HS-5 (cell line): ENCODE results near the gene SF3B3.

Experiments used
- DNase-seq: peaks from one replicate; pipeline ENCODE4 v3.0.0-alpha.2; 2012; ENCODE audit warnings: low read depth

The SF3B3 gene

GRCh38 chr16:70589998-70590471 is 66.4 kb downstream of the SF3B3 start:
- DNase-seq, result no peak

DNA sequence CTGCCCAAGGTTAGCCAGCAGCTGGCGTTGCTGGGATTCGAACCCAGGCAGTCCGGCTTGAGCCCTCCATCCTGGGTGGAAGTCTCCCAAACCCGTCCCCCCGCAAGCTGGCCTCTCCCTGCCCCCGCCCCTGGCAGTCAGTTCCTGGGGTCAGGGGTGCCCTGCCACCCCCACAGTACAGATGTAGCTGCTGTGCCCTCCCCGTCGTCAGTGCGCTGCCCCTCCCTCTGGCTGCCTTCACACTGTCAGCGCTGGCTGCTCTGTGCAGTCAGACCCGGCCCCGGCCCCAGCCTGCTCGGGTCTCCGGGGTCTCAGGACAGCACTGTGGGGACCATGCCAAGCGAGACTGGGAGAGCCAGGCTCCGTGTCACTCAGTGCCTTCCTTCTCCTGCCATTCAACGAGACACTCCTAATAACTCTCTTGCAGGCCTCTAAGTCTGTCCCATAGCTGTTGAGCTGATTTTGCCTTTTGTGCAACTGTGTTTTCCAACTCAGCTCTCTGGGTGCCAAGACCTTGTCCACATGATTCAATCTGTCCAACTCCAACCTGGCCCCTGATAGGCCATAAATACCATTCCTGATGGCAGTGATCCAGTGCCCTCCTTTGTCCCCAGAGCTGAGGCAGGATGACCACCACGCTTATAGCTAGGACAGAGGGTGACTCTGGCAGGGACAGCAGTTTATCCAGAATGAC is 67.3 kb downstream of the SF3B3 start:
- DNase-seq, result no peak

GRCh38 chr16:70591615-70592014 is 68.0 kb downstream of the SF3B3 start:
- DNase-seq, result no peak

DNA sequence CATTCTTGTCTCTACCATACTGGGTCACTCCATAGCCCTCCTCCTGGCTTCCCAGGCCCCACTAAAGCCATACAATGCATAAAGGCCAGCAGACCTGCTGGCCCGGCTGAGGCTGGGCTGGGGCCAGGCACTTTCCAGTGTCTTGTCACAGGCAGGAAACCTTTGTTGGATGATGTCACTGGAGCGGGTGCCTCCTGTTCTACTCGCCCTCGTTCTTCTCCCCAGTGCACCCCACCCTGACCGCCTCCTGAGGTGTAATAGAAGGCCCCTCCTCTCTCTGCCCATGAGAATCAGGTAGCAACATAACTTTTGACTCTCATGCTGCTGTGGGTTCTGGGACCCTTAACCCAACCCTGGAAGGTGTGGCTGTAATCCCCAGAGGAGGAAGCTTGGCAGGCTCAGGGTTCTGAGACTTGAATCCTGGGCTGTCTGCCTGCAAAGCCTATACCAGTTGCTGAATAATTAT is 68.5 kb downstream of the SF3B3 start:
- DNase-seq, result no peak

DNA sequence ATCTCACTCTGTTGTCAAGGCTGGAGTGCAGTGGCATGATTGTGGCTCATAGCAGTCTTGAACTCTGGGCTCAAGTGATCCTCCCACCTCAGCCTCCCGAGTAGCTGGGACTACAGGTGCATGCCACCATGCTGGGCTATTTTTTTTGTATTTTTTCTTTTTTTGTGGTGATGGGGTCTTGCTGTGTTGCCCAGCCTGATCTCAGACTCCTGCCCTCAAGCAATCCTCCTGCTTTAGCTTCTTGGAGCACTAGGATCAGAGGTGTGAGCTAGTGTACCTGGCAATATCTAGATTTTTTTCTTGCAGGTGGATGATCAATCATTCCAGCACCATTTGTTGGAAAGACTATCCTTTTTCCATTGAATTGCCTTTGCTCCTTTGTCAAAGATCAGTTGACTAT is 69.9 kb downstream of the SF3B3 start:
- no peak for DNase-seq

DNA sequence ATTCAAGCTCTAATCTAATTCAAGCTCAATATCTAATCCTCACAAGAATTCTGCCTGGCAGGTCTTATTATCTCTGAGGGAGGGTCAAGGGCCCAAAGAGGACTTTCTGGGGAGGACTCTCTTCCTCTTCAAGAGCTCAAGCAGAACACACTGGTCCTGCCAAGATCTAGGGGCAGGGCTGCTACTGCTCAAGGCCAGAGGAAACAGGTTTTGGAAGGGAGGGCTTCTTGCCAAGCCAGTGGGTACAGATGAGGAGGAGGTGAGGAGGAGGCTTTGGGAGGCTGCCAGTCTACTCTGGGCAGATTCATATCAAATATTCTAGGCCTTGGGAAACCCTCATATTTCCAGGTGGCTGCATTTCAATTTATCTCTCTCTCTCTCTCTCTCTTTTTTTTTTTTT is 71.0 kb downstream of the SF3B3 start:
- DNase-seq, result no peak

- no peak for DNase-seq
Observed at GRCh38 chr16:70597135-70597835, 73.7 kb downstream of the SF3B3 start.

DNA sequence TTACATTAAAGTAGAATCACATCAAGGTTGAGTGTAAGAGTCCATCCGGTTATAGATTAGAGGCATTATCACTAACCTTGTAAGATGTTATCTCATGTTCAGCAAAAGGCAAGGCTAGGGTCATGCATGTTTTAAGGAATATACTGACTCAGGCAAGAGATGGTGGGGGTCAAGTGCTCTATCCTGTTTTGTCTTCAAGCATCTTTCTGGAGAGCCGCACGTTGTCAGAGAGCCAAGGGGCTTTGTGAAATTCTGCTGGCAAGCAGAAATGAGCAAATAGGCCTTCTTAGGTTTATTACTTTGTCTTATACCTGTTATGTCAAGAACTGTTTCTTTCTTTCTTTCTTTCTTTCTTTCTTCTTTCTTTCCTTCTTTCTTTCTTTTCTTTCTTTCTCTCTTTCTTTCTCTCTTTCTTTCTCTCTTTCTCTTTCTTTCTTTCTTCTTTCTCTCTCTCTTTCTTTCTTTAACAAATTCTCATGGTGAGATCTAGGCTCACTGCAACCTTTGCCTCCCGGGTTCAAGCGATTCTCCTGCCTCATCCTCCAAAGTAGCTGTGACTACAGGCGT is 75.4 kb downstream of the SF3B3 start:
- DNase-seq, result no peak

GRCh38 chr16:70600730-70601129 is 77.1 kb downstream of the SF3B3 start:
- DNase-seq, result no peak

DNA sequence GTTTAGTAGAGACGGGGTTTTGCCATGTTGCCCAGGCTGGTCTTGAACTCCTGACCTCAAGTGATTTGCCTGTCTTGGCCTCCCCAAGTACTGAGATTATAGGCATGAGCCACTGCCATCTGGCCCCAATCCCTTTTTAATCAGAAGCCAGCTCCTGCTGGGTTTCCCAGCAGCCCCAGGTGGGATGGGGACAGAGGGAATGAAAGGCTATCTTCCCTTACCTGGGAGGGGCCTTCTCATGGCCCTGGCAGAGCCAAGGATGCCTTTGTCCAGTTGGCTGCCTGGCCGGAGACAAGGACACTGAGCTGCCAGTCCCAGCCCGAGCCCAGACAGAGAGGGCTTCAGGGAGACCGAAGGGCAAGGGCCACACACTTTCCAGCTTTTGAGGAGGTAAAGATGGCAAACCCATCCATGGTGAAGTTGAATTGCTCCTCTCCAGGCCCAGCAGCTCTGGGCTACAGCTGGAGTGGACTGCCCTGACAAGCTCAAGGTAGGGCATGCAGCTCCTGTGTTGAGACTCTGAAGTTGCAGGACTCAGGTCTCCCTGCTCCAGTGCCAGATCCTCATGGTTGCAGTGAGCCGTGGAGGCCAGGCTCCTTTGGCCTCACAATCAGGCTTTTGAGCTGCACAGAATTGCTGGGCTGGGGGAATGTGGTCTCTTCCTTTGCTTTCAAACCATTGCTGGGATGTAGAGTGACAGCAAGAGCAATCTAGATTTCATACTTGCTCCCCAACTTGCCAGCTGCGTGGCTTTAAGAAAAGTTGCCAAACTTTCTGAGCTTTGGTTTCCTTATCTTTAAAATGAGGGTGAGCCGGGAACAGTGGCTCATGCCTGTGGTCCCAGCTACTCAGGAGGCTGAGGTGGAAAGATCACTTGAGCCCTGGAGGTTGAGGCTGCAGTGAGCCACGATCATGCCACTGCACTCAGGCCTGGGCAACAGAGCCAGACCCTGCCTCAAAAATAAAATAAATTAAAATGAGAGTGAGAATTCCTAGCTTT is 78.3 kb downstream of the SF3B3 start:
- DNase-seq, result no peak

DNA sequence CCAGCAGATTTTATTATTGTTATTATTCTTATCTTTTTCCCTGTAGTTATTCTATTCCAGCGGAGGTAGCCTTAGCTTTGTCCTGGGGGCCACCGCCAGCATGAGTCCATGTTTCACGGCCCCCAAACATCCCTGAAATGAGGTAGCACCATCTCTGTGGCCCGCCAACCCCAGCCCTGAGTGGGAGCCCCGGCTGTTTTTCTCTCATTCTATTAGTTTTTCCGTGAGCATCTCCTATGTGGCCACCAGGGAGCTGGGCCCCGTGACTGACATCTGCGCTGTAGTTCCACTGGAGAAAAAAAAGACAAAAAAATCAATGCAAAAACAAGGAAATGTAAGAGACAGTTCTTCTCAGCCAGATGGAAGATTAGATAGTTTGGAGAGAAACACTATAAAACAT is 79.2 kb downstream of the SF3B3 start:
- DNase-seq, result no peak

- DNase-seq, result no peak
Observed at GRCh38 chr16:70604407-70605282, 81.0 kb downstream of the SF3B3 start.

DNA sequence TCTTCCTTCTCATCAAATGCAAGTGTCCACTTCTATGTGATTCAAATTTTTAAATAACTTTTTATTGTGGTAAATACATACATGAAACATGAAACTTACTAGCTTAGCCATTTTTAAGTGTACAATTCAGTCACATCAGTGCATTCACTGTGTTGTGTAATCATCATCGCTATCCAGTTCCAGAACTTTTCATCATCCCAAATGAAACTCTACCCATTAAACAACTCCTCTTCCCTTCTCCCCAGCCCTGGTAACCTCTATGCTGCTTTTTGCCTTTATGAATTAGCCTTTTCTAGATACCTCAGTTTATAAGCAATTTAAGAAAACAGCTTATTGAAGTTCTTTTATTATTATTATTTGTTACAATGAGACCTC is 81.7 kb downstream of the SF3B3 start:
- no peak for DNase-seq

GRCh38 chr16:70608521-70608920 is 84.9 kb downstream of the SF3B3 start:
- no peak for DNase-seq

GRCh38 chr16:70610273-70611223 is 86.9 kb downstream of the SF3B3 start:
- no peak for DNase-seq

DNA sequence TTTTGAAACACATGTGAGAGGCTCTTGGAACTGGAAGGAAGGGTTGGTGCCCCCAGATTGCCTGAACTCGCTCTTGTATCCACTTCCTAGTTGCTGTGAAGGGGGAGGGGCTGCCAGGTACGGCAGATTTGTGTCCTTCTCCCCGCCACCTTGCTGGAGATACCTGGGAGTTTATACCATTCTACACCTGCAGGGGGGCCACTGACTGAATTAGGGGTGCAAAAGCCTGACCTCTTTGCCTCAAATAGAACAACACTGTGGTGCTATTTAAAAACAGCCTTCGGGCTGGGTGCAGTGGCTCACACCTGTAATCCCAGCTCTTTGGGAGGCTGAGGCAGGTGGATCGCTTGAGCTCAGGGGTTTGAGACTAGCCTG is 87.6 kb downstream of the SF3B3 start:
- DNase-seq, result no peak

- DNase-seq, result no peak
Observed at GRCh38 chr16:70611785-70612303, 88.2 kb downstream of the SF3B3 start.

DNA sequence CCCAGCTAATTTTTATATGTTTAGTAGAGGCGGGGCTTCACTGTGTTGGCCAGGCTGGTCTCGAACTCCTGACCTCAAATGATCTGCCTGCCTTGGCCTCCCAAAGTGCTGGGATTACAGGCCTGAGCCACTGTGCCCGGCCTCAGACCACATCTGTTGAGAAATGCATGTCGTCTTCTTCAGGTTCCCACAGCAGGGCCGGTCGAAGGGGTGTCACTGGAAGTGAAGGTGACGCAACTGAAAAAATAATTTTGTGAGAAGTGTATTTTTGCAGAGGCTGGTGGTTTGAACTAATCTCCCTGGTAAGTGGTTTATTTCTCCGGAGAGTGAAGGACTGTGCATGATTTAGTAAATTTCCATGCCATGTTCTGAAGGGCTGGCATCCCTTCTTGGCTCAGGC is 89.3 kb downstream of the SF3B3 start:
- no peak for DNase-seq

GRCh38 chr16:70614208-70614951 is 90.8 kb downstream of the SF3B3 start:
- DNase-seq, result no peak
